GM18498 (cell line): ENCODE data around the gene MMP24.
"Not testable (repeated sequence)": the region's sequence is repeated elsewhere in the genome, so short reads cannot be mapped to it uniquely, and the experiment has no call there.

ENCODE experiments used
- ATAC-seq: cut with Tn5 transposase; IDR thresholded peaks from one replicate; pipeline ENCODE4 v1.9.1; 2021; ENCODE audit warnings: mild to moderate bottlenecking, moderate library complexity; ENCODE audit not compliant: unreplicated experiment

The MMP24 gene

GRCh38 chr20:35226126-35226883 lies at the start of gene MMP24:
TSS of gene MMP24 (plus strand) at chr20:35226690. CDS start at chr20:35226739, 49 bp downstream.
- no peak for ATAC-seq

- ATAC-seq = no peak
Measured at GRCh38 chr20:35179292-35180212, 46.9 kb upstream of the MMP24 start.

- no peak for ATAC-seq
Measured at GRCh38 chr20:35180266-35180665, 46.2 kb upstream of the MMP24 start.

DNA sequence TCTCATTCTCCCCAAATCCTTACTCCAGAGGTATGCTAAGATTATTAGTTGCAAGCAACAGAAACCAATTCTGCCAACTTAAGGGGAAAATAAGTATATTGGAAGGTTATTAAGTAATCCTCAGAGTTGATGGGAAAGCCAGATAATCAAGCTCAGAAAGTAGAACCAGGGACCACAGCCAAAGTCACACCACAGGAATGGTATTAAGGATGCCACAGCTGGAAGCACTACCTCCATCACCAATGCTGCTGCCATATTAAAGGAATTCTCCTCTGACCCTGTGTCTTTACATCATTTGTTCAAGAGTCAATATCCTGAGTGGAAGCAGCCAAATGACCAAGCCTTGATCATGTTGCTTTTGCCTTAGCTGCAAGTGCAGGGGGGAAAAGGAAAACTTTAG lies 44.8 kb upstream of the MMP24 start:
- ATAC-seq = no peak

DNA sequence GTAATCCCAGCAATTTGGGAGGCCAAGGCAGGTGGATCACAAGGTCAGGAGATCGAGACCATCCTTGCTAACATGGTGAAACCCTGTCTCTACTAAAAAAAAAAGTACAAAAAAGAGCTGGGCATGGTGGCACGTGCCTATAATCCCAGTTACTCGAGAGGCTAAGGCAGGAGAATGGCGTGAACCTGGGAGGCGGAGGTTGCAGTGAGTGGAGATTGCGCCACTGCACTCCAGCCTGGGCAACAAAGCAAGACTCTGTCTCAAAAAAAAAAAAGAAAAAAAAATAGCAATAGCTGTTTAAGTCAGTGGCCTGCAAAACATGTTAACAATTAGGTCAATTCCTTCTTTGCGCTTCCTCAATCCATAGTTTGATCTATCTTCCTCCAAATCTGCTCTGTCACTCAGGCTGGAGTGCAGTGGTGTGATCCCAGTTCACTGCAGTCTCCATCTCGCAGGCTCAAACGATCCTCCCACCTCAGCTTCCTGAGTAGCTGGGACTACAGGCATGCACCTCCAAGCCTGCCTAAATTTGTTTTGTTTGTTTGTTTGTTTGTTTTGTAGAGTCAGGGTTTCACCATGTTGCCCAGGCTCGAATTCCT lies 39.7 kb upstream of the MMP24 start:
- ATAC-seq = not testable (repeated sequence)

- ATAC-seq = no peak
Measured at GRCh38 chr20:35187584-35188190, 38.8 kb upstream of the MMP24 start.

DNA sequence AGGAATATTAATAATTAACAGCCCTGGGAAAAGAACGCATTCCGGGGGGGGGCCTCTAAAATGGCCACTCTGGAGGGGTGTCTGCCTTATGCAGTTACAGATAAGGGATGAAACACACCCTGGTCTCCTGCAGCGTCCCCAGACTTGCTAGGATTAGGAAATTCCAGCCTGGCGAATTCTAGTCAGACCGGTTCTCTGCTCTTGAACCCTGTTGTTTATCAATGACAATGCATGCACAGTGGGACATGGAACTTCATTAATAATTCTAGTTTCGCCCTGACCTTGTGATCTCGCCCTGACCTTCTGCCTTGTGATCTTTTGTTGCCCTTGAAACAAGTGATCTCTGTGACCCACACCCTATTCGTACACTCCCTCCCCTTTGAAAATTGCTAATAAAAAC lies 37.3 kb upstream of the MMP24 start:
- not testable (repeated sequence) for ATAC-seq

DNA sequence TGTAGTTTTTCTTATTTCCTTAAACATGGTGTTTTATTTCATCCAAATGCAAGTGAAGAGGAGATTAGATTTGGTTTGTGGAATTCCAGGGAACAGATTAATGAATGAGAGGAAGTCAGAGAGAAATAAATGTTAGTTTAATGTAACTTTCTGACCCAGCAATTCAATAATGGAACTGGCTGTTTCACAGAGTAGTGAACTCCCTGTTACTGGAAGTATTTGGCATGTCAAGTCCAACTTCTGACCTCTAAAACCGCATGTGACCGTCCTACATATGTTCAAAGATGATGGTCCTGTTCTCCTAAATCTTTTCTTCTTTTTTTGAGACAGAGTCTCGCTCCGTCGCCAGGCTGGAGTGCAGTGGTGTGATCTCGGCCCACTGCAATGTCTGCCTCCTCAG lies 35.9 kb upstream of the MMP24 start:
- ATAC-seq = no peak

DNA sequence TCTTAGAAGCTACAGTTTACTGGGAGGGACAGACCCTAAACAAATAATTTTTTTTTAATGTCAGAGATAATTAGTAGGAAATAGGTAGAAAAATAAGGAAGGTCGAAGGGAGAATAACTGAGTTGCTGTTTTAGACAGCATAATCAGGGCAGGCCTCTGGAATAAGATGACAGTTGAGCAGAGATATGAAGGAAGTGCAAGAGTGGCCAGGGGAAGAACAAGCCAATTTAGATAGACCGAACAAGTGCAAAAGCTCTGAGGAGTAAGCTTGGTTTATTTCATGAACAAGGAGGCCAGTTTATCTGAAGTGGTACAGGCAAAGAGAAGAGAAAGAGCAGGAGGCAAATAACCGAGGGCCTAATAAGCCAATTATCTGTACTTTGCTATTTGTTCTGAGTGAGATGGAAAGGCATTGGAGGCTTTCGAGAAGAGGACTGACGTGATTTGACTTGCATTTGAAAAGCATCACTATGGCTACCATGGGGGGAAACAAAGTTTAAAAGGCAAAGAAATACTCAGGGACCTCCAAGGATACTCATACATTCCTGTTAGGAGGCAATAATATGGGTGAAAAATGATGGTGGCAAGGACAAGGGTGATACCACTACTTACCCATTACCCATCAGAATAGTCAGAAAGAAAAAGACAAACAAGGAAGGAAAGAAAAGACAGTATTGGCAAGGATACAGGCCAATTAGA lies 34.9 kb upstream of the MMP24 start:
- ATAC-seq = no peak

GRCh38 chr20:35192118-35192872 lies 34.2 kb upstream of the MMP24 start:
- no peak for ATAC-seq

GRCh38 chr20:35193031-35193791 lies 33.3 kb upstream of the MMP24 start:
- ATAC-seq = not testable (repeated sequence)

DNA sequence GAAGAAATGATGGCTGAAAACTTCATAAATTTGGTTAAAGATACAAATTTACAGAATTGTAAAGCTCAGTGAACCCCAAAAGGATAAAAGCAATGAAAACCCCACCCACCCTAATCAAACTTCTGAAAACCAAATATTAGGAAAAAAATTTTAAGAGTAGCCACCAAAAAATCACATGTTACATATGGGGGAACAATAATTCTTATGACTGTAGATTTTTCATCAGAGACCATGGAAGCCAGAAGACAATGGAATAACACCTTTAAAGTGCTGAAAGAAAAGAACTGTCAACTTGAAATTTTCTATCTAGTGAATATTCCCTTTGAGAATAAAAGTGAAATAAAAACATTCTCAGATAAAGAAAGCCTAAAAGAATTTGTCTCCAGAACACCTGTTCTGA lies 30.2 kb upstream of the MMP24 start:
- ATAC-seq = no peak

- no peak for ATAC-seq
Measured at GRCh38 chr20:35199740-35200139, 26.8 kb upstream of the MMP24 start.

GRCh38 chr20:35200267-35200666 lies 26.2 kb upstream of the MMP24 start:
- no peak for ATAC-seq

DNA sequence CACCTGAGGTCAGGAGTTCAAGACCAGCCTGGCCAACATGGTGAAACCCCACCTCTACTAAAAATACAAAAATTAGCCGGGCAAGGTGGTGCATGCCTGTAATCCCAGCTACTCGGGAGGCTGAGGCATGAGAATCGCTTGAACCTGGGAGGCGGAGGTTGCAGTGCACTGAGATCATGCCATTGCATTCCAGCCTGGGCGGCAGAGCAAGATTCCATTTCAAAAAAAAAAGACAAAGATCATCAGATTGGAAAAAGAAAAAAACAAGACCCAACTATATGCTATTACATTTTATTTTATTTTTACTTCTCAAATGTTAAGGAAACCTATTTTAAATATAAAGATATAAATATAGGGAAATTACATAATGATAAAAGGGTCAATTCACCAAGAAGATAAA lies 25.0 kb upstream of the MMP24 start:
- ATAC-seq = not testable (repeated sequence)

GRCh38 chr20:35206802-35207201 lies 19.7 kb upstream of the MMP24 start:
- no peak for ATAC-seq

DNA sequence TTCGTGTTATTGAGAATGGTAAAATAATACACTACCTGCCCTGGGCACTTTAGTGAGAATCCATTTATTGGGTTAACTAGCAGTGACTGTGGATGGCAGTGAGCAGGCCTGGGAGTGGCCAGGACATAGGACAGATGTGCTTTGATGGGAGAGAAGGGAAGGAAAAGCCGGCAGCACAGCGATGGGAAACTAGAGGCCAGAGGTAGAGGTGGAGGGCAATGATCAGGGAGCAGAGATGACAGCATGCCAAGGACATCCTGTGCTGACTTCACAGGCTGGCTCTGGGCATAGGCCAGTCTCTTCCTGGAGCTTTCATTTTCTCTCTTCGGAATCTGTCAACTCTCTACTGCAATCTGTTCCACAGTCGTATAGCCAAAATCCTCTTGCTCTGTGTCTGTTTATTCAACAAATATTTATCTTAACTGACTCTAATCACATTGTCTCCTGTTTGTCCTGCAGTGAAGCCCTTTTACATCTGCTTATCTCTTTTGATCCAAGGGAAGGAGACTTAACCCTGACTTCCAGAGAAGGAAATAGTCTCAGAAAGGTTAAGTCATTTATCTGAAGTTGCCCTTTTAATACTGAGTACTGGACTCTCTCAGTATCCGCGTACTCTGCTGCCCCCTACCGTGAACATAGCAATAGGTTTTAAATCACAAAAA lies 18.4 kb upstream of the MMP24 start:
- ATAC-seq = peak; percentile 40
